GM12892 (cell line): Measurements from ENCODE around the gene PSMC3IP.

Experiments
- POLR2A ChIP-seq: IDR thresholded peaks from 2 replicates; pipeline ENCODE4 v1.6.1; 2011; ENCODE audit warnings: low read depth, low read length, control low read depth
- POLR2AphosphoS5 ChIP-seq: IDR thresholded peaks from 2 replicates; pipeline ENCODE4 v1.6.1; 2011; ENCODE audit warnings: low read depth, low read length, control low read depth
- TAF1 ChIP-seq: IDR thresholded peaks from 2 replicates; pipeline ENCODE4 v1.6.1; 2011; ENCODE audit warnings: low read depth, mild to moderate bottlenecking, control low read depth, low read length, borderline replicate concordance

DNA sequence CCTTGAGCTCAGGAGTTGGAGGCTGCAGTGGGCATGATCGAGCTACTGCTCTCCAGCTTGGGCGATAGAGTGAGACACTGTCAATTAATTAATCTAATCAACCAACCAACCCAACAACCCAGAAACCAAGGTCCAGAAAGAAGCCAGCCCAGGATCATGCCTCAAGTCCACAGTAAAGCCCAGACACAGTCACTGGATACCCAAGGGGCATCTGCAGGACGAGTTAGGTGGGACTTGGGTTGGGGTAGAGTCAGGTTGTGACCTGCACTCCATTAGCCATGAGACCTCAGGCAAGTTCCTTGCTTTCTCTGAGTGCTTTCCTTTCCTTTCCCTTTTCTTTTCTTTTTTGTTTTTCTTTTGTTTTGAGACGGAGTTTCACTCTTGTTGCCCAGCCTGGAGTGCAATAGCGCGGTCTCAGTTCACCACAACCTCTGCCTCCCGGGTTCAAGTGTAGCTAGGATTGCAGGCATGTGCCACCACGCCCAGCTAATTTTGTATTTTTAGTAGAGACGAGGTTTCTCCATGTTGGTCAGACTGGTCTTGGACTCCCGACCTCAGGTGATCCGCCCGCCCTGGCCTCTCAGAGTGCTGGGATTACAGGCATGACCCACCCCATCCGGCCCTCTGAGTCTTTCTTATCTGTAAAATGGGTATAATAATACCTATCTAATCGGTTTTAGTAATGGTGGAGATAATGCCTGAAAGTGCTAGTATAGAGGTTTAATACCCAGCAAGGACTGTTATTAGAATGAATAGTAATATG lies 28.4 kb downstream of the PSMC3IP start:
- TF ChIP-seq POLR2A, result no peak
- TF ChIP-seq TAF1, result no peak
- no peak for TF ChIP-seq POLR2AphosphoS5
